ENCODE results near the gene IFNLR1. TPM values are rescaled to one million over a fixed set of nuclear protein-coding genes. Genes with fewer than 3 reads are reported as not detected.

The IFNLR1 gene
- total and polyA plus RNA-seq, 2 of the 8 experiments (the other 6 are each of a cell fraction or from before 2014, with no cell fraction given), result 6.8 to 10.1 TPM

GRCh38 chr1:24147194-24147593 is 39.9 kb downstream of the IFNLR1 start:
- POLR2A ChIA-PET (ENCODE audit: partially characterized antibody), result no interaction called here
- H3K27me3 ChIP-seq (replicated peaks in 1 of 4; ENCODE audit: control insufficient read depth in 3 of 4, extremely low read depth in 1 of 4, insufficient read depth in 3 of 4, low read length in 3 of 4), result no peaks in the 10 kb centered on the region
- H3K9ac ChIP-seq (replicated peaks in 1 of 4; ENCODE audit: extremely low read depth in 1 of 4, low read depth in 3 of 4, low read length in 3 of 4), result no peak overlapping the region; a peak in 2 of 7 replicates
- H3K4me2 ChIP-seq (ENCODE audit: insufficient read depth in 1 of 2, low read depth in 2 of 2, low read length in 2 of 2), result no peak overlapping the region
- H3K56ac ChIP-seq (replicated peaks; ENCODE audit: insufficient read length, low read depth, low read length), result no peak overlapping the region
- no peak overlapping the region for H2AFZ ChIP-seq (ENCODE audit: low read length)
- no peaks in the 10 kb centered on the region; the same call in 1 of the 2 replicates for H3K79me1 ChIP-seq (ENCODE audit: low read depth, low read length)
- no peaks in the 10 kb centered on the region for H3K79me2 ChIP-seq (ENCODE audit: control insufficient read depth in 1 of 2, insufficient read depth in 2 of 2, low read length in 2 of 2)
- no peak overlapping the region; the same call in 1 of the 2 replicates for H2BK15ac ChIP-seq (ENCODE audit: low read length)
- no peak overlapping the region for H3K27ac ChIP-seq (ENCODE audit: low read depth, low read length)
- no peak overlapping the region for H2BK20ac ChIP-seq (ENCODE audit: low read length)
- DNase-seq (ENCODE audit: low read depth in 1 of 2, low spot score in 2 of 2), result no peak
- CTCF ChIA-PET (ENCODE audit: partially characterized antibody), result interaction anchor here (1.0 to 1.5 kb wide), 4 partner anchors 9 to 246 kb away, joined by 3 to 7 read pairs (median 4); no protein-coding TSS in a partner anchor
- FAIRE-seq, result no peak
- no peaks in the 10 kb centered on the region for H3K9me3 ChIP-seq (ENCODE audit: insufficient read depth in 2 of 2, low read depth in 1 of 2, low read length in 1 of 2)
- H4K5ac ChIP-seq (ENCODE audit: insufficient read length, low read depth, low read length), result no peak overlapping the region
- 87% methylated on average over 9 of the region's 9 CpGs; no CpG with 5 or more reads in 1 of the 2 experiments for WGBS, 2 experiments (ENCODE audit: extremely low coverage in 1 of 2, insufficient coverage in 1 of 2, insufficient read length in 1 of 2, insufficient replicate concordance in 2 of 2, low coverage in 1 of 2, low lambda C conversion rate in 2 of 2, missing lambda C conversion rate in 1 of 2)
- no peak overlapping the region for H4K91ac ChIP-seq (replicated peaks; ENCODE audit: insufficient read length, low read length)
- H2BK5ac ChIP-seq (ENCODE audit: low read depth, low read length), result no peak overlapping the region
- H3K4ac ChIP-seq (replicated peaks; ENCODE audit: insufficient read length, low read depth, low read length), result no peak overlapping the region
- H3K4me1 ChIP-seq (replicated peaks in 1 of 4; ENCODE audit: control insufficient read depth in 3 of 4, insufficient read depth in 4 of 4, low read length in 3 of 4), result peaks cover 0 to 13% (median 6%) of the 10 kb centered on the region in 4 experiments; a peak in 6 of 7 replicates
- H3K23ac ChIP-seq (ENCODE audit: insufficient read length), result no peak overlapping the region
- no peak overlapping the region for H2AK5ac ChIP-seq (ENCODE audit: low read depth, low read length)
- no peak overlapping the region for H3K14ac ChIP-seq (ENCODE audit: insufficient read length)
- H2BK120ac ChIP-seq (replicated peaks; ENCODE audit: low read depth, low read length), result no peak overlapping the region
- no peak overlapping the region for H3K4me3 ChIP-seq (ENCODE audit: extremely low read depth in 1 of 4, insufficient read depth in 2 of 4, low read depth in 3 of 4, low read length in 4 of 4)
- H3K36me3 ChIP-seq (ENCODE audit: control insufficient read depth in 2 of 4, insufficient read depth in 4 of 4, low read length in 3 of 4), result no peaks in the 10 kb centered on the region
- no peak overlapping the region for H4K8ac ChIP-seq (ENCODE audit: extremely low read depth, insufficient read depth, low read length)
- H3K18ac ChIP-seq (ENCODE audit: extremely low read depth, low read length), result no peak overlapping the region; the same call in 1 of the 2 replicates
- H2BK12ac ChIP-seq (ENCODE audit: low read depth, low read length), result peak overlapping the region; percentile 68; the same call in 1 of the 2 replicates
- H3K23me2 ChIP-seq (ENCODE audit: low read depth, low read length), result 0 out of 2 replicates have a peak, but pooled peaks cover 1% of the 10 kb centered on the region
- no peaks in the 10 kb centered on the region for H4K20me1 ChIP-seq (replicated peaks in 1 of 2; ENCODE audit: control insufficient read depth in 1 of 2, insufficient read depth in 2 of 2, low read length in 2 of 2)
- no peak for TF ChIP-seq RNF2 (IDR thresholded peaks at IDR 0.05; ENCODE audit: borderline replicate concordance, low read depth, low read length, missing control alignments, poor library complexity, severe bottlenecking)
- no peak for TF ChIP-seq NANOG (IDR thresholded peaks at IDR 0.05; ENCODE audit: insufficient read depth, low read depth, low read length, poor library complexity, severe bottlenecking)
- TF ChIP-seq EP300 (IDR thresholded peaks at IDR 0.05; ENCODE audit: borderline replicate concordance in 1 of 2, low read depth in 2 of 2, low read length in 2 of 2), result no peak
- TF ChIP-seq BACH1 (IDR thresholded peaks at IDR 0.05; ENCODE audit: low read length), result no peak
- no peak for TF ChIP-seq JUND (IDR thresholded peaks at IDR 0.05; ENCODE audit: low read length)
- no peak for TF ChIP-seq KDM5A (IDR thresholded peaks at IDR 0.05; ENCODE audit: low read length)
- no peak for TF ChIP-seq POLR2AphosphoS5 (IDR thresholded peaks at IDR 0.05; ENCODE audit: low read depth, low read length)
- TF ChIP-seq POU5F1 (IDR thresholded peaks at IDR 0.05; ENCODE audit: low read depth, low read length), result no peak
- TF ChIP-seq SIN3A (conservative IDR thresholded peaks at IDR 0.05 in 1 of 2, IDR thresholded peaks at IDR 0.05 in 1 of 2; ENCODE audit: low read depth in 1 of 2, low read length in 2 of 2), result no peak
- TF ChIP-seq POLR2A (IDR thresholded peaks at IDR 0.05; ENCODE audit: control extremely low read depth in 1 of 2, low read depth in 2 of 2, low read length in 2 of 2), result no peak
- TF ChIP-seq CBX8 (IDR thresholded peaks at IDR 0.05; ENCODE audit: borderline replicate concordance, low read depth, low read length), result no peak
- no peak for TF ChIP-seq PHF8 (conservative IDR thresholded peaks at IDR 0.05; ENCODE audit: low read depth, low read length)
- TF ChIP-seq SP4 (IDR thresholded peaks at IDR 0.05; ENCODE audit: low read length), result no peak
- no peak for TF ChIP-seq KDM4A (IDR thresholded peaks at IDR 0.05; ENCODE audit: low read depth, low read length, severe bottlenecking)

All from H1 (cell line).